CD14-positive monocyte (primary cell): ENCODE results near the gene ACBD4. TPM values are rescaled to one million over a fixed set of nuclear protein-coding genes. Genes with fewer than 3 reads are reported as not detected.

Source experiments
- DNase-seq, 3 donors: peaks; one replicate each; pipeline ENCODE4 v3.0.0-alpha.2; 2011 to 2022
- H2AFZ ChIP-seq: 2 replicates; pipeline ENCODE4 v1.6.0; 2012; ENCODE audit warnings: mild to moderate bottlenecking, low read depth, low read length, inconsistent platforms; ENCODE audit not compliant: insufficient read depth, poor library complexity, severe bottlenecking
- H3K27ac ChIP-seq, 2 donors: 1 replicate in 1 of 2; 2 replicates in 1 of 2; pipeline ENCODE4 v1.5.1; 2012 to 2013; ENCODE audit warnings: low read length in 2 of 2, control low read depth in 1 of 2, inconsistent platforms in 1 of 2, low read depth in 1 of 2, mild to moderate bottlenecking in 1 of 2
- H3K27me3 ChIP-seq, 2 donors: one replicate each; pipeline versions ENCODE4 v1.6.0 to v1.6.1; 2011 to 2013; ENCODE audit warnings: low read length in 2 of 2; ENCODE audit not compliant: control insufficient read depth in 2 of 2, insufficient read depth in 2 of 2
- H3K36me3 ChIP-seq, 2 donors: replicated peaks in 1 of 2; 1 replicate in 1 of 2; 2 replicates in 1 of 2; pipeline versions ENCODE4 v1.5.1 to v1.6.1; 2012 to 2013; ENCODE audit warnings: low read length in 2 of 2, control low read depth in 1 of 2, inconsistent platforms in 1 of 2, mild to moderate bottlenecking in 1 of 2; ENCODE audit not compliant: insufficient read depth in 2 of 2, control insufficient read depth in 1 of 2
- H3K4me1 ChIP-seq, 2 donors: 1 replicate in 1 of 2; 2 replicates in 1 of 2; pipeline versions ENCODE4 v1.5.1 to v1.6.1; 2012 to 2013; ENCODE audit warnings: low read length in 2 of 2, control low read depth in 1 of 2, inconsistent platforms in 1 of 2, mild to moderate bottlenecking in 1 of 2, moderate library complexity in 1 of 2; ENCODE audit not compliant: insufficient read depth in 2 of 2, control insufficient read depth in 1 of 2
- H3K4me2 ChIP-seq: replicated peaks from 2 replicates; pipeline ENCODE3; 2012; ENCODE audit warnings: low read length, moderate library complexity, mild to moderate bottlenecking; ENCODE audit not compliant: poor library complexity, severe bottlenecking; ENCODE audit errors: extremely low read depth
- H3K4me3 ChIP-seq, 3 experiments: fragments of 200-600 bp in 1 of 3; sonication (generic) in 1 of 3; replicated peaks in 1 of 3; 1 replicate in 2 of 3; 2 replicates in 1 of 3; pipeline ENCODE4 v1.5.1; 2011 to 2013; ENCODE audit warnings: low read length in 3 of 3, mild to moderate bottlenecking in 3 of 3, control low read depth in 2 of 3, low read depth in 2 of 3, inconsistent platforms in 1 of 3, moderate library complexity in 1 of 3
- H3K79me2 ChIP-seq: 2 replicates; pipeline ENCODE4 v1.6.0; 2012; ENCODE audit warnings: mild to moderate bottlenecking, control low read depth, inconsistent platforms, low read length, moderate library complexity; ENCODE audit not compliant: insufficient read depth
- H3K9ac ChIP-seq: 2 replicates; pipeline ENCODE4 v1.6.0; 2017; ENCODE audit warnings: low read length, mild to moderate bottlenecking; ENCODE audit not compliant: insufficient read depth, poor library complexity, severe bottlenecking
- H3K9me3 ChIP-seq, 2 donors: replicated peaks in 1 of 2; 1 replicate in 1 of 2; 2 replicates in 1 of 2; pipeline versions ENCODE4 v1.5.1 to v1.6.1; 2012 to 2013; ENCODE audit warnings: low read length in 2 of 2, control low read depth in 1 of 2; ENCODE audit not compliant: control insufficient read depth in 1 of 2, insufficient read depth in 1 of 2
- H4K20me1 ChIP-seq: 2 replicates; pipeline ENCODE4 v1.6.0; 2012; ENCODE audit warnings: mild to moderate bottlenecking, low read length, control low read depth, moderate library complexity; ENCODE audit not compliant: insufficient read depth
- H3K27ac Mint-ChIP-seq, 7 donors: one replicate each; pipeline ENCODE4 v1.8.0; 2020; ENCODE audit warnings: mild to moderate bottlenecking in 7 of 7, mixed read lengths in 7 of 7, moderate library complexity in 6 of 7, inconsistent platforms in 2 of 7
- H3K27me3 Mint-ChIP-seq, 3 donors: one replicate each; pipeline ENCODE4 v1.8.0; 2021 to 2022; ENCODE audit warnings: low read depth in 3 of 3, mild to moderate bottlenecking in 3 of 3, mixed read lengths in 3 of 3, moderate library complexity in 3 of 3, inconsistent platforms in 1 of 3
- H3K36me3 Mint-ChIP-seq, 2 donors: one replicate each; pipeline ENCODE4 v1.8.0; 2020; ENCODE audit warnings: mixed read lengths in 2 of 2, inconsistent platforms in 1 of 2, mild to moderate bottlenecking in 1 of 2
- H3K4me1 Mint-ChIP-seq: one replicate; pipeline ENCODE4 v1.8.0; 2020; ENCODE audit warnings: mild to moderate bottlenecking, mixed read lengths
- H3K4me3 Mint-ChIP-seq, 2 donors: one replicate each; pipeline ENCODE4 v1.8.0; 2020; ENCODE audit warnings: mild to moderate bottlenecking in 2 of 2, mixed read lengths in 2 of 2, moderate library complexity in 1 of 2
- H3K9me3 Mint-ChIP-seq, 7 donors: one replicate each; pipeline ENCODE4 v1.8.0; 2020 to 2022; ENCODE audit warnings: mixed read lengths in 7 of 7, mild to moderate bottlenecking in 6 of 7, moderate library complexity in 6 of 7, inconsistent platforms in 2 of 7
- CTCF ChIP-seq: fragments of 200-600 bp; IDR thresholded peaks from one replicate; pipeline ENCODE4 v1.8.0; 2022; ENCODE audit warnings: antibody characterized with exemption, mild to moderate bottlenecking
- WGBS: methylation state at CpG from one replicate; pipeline ENCODE4 v1.1.5; 2013; ENCODE audit warnings: missing lambda C conversion rate; ENCODE audit not compliant: insufficient coverage; 5-methylcytosine and 5-hydroxymethylcytosine counted together
- intact Hi-C, 2 donors: fragments of 100-400 bp; cut with micrococcal nuclease; formaldehyde crosslinking; loops; one replicate each; pipeline versions ENCODE4 v1.15.0 to v1.15.1; 2023
- polyA plus RNA-seq, 3 donors: library from polyadenylated mRNA; depleted of rRNA in 1 of 3; unstranded in 2 of 3; stranded (reverse) in 1 of 3; fragments of 300-500 nt in 2 of 3; fragments of >200 nt in 1 of 3; fragmentation: Illumina TruSeq in 2 of 3; gene quantifications; 1 replicate in 2 of 3; 2 replicates in 1 of 3; pipeline ENCODE4 v1.2.3, GENCODE V29; 2012 to 2021

ACBD4 gene
- polyA plus RNA-seq, 3 donors, result 4.8 to 7.4 (median 6.2) TPM

GRCh38 chr17:45128331-45128730 lies 7.2 kb upstream of the ACBD4 start:
- no peak overlapping the region for H3K9ac ChIP-seq
- no peak for TF ChIP-seq CTCF

GRCh38 chr17:45128989-45129388 lies 6.5 kb upstream of the ACBD4 start:
- Histone ChIP-seq H3K27ac (no peak overlapping the region), H3K79me2 (no peaks in the 10 kb centered on the region)
- WGBS, result no CpG with 5 or more reads among the region's 2 CpGs

More at GRCh38 chr17:45128331-45128730, 7.2 kb upstream of the ACBD4 start:
- peaks cover 7 to 15% (median 12%) of the 10 kb centered on the region in 3 donors for H3K27me3 Mint-ChIP-seq
- no peaks in the 10 kb centered on the region for H4K20me1 ChIP-seq
- H3K4me3 Mint-ChIP-seq, result no peak overlapping the region
- H3K9me3 Mint-ChIP-seq, result no peaks in the 10 kb centered on the region
- H3K36me3 ChIP-seq, result no peaks in the 10 kb centered on the region
- peaks cover 0 to 8% of the 10 kb centered on the region in 2 donors for H3K27me3 ChIP-seq
- H3K4me2 ChIP-seq, result no peak overlapping the region
- no peak overlapping the region for H3K27ac ChIP-seq
- H3K36me3 Mint-ChIP-seq, result no peaks in the 10 kb centered on the region
- intact Hi-C loops, result no loop called here
- H3K79me2 ChIP-seq, result no peaks in the 10 kb centered on the region
- peaks cover 30% of the 10 kb centered on the region for H3K4me1 Mint-ChIP-seq
- H2AFZ ChIP-seq, result no peak overlapping the region
- DNase-seq, result no peak
- WGBS, result no CpG with 5 or more reads among the region's 5 CpGs
- H3K9me3 ChIP-seq, result no peaks in the 10 kb centered on the region
- H3K4me1 ChIP-seq, result peaks cover 27 to 37% of the 10 kb centered on the region in 2 donors
- H3K4me3 ChIP-seq, result no peak overlapping the region
- no peak overlapping the region for H3K27ac Mint-ChIP-seq

More at GRCh38 chr17:45128989-45129388, 6.5 kb upstream of the ACBD4 start:
- Mint-ChIP-seq H3K36me3 (no peaks in the 10 kb centered on the region), H3K4me3 (no peak overlapping the region), H3K27me3 (peaks cover 7 to 16% (median 12%) of the 10 kb centered on the region in 3 donors), H3K9me3 (no peaks in the 10 kb centered on the region), H3K27ac (no peak overlapping the region), H3K4me1 (peaks cover 28% of the 10 kb centered on the region)
- DNase-seq, result no peak
- Histone ChIP-seq H3K27me3 (peaks cover 0 to 8% of the 10 kb centered on the region in 2 donors), H3K4me2 (no peak overlapping the region), H3K9me3 (no peaks in the 10 kb centered on the region), H3K4me3 (no peak overlapping the region), H2AFZ (no peak overlapping the region), H3K9ac (no peak overlapping the region), H3K4me1 (peaks cover 20 to 32% of the 10 kb centered on the region in 2 donors), H4K20me1 (no peaks in the 10 kb centered on the region), H3K36me3 (no peaks in the 10 kb centered on the region)
- TF ChIP-seq CTCF, result no peak
- intact Hi-C loops, result no loop called here
